RKO (cell line): Measurements from ENCODE around the gene ALPG.
"Not testable (repeated sequence)": the region's sequence is repeated elsewhere in the genome, so short reads cannot be mapped to it uniquely, and the experiment has no call there.

ENCODE experiments used
- DNase-seq: peaks from one replicate; pipeline ENCODE4 v3.0.0-alpha.2; 2016; ENCODE audit warnings: low spot score

ALPG gene

GRCh38 chr2:232377319-232377718 lies 29.3 kb upstream of the ALPG start:
- no peak for DNase-seq

DNA sequence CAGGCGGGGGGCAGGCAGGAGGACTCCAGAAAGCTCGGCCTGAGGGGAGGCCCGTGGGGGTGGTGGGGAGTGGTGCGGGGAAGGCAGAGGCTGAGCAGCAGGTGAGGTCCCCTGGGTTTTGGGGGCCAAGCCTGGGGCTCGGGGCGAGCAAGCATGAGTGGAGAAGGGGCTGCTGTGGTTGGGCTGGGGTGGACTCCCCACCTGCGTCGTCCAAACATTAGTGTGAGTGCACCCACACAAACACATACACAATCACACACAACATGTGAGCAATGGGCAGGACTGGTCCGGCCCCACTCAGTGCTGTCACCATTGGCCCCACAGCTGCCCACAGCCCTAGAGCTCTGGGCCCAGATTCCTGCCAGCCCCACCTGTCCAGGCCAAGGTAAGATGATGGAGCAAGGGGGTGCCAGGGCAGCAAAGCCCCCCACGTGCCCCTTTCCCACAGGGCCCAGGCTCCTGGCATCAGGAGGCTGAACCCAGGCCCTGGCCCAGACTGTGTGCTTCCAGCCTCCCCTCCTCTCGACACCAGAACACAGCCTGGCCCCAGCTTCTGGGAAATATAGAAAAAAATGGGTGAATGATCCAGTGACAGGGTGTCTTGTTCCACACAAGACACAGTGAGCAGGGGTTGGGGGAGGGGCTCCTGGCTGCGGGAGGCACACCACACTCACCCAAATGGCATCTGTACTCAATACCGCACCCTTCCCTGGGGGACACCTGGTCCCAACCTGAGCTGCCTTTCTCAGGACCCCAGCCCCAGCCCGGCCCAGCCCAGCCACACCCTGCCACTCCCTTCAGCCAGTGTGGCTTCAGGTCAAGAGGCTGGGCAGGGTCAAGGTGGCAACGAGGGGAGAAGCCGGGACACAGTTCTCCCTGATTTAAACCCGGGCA lies 28.6 kb upstream of the ALPG start:
- no peak for DNase-seq

DNA sequence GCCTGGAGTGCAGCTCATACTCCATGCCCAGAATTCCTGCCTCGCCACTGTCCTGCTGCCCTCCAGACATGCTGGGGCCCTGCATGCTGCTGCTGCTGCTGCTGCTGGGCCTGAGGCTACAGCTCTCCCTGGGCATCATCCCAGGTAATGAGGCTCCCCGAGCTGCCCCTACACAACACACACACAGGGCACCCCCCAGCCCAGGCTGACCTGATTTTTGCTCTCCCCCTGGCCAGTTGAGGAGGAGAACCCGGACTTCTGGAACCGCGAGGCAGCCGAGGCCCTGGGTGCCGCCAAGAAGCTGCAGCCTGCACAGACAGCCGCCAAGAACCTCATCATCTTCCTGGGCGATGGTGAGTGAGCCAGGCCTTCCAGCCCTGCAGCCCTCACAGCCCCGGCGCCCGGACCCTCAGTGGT lies 27.9 kb upstream of the ALPG start, which contains the start of gene ALPP:
Gene ALPP, plus strand, starts transcription at position 17 of the 417 bp plus-strand sequence. Its CDS starts 52 bp downstream, at position 69.
- DNase-seq, result not testable (repeated sequence)

DNA sequence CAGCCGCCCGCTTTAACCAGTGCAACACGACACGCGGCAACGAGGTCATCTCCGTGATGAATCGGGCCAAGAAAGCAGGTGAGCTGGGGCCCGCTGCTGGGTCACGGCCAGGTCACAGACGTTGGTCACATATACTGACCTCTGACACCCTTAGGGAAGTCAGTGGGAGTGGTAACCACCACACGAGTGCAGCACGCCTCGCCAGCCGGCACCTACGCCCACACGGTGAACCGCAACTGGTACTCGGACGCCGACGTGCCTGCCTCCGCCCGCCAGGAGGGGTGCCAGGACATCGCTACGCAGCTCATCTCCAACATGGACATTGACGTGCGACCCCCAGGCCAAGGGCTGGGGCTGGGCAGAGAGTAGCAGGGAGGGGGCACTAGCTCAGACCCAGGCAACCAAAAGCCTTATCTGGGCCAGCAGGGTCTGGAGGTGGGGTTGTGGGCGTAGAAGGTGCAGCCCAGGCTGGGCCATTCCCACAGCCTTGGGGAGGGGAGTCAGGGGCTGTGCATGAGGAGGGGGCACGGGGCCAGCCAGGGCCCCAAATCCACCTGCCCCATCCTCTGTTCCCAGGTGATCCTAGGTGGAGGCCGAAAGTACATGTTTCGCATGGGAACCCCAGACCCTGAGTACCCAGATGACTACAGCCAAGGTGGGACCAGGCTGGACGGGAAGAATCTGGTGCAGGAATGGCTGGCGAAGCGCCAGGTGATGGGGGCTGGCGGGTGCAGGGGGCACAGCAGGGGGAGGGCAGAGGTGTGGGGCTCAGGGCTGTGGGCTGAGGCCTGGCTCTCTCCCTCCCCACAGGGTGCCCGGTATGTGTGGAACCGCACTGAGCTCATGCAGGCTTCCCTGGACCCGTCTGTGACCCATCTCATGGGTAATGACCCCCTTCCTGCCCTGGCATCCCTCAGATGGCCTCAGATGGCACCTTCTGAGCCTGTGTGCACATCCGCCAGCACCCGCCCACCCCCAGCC lies 26.7 kb upstream of the ALPG start:
- not testable (repeated sequence) for DNase-seq

- DNase-seq, result not testable (repeated sequence)
Observed at GRCh38 chr2:232381204-232382031, 25.2 kb upstream of the ALPG start.

DNA sequence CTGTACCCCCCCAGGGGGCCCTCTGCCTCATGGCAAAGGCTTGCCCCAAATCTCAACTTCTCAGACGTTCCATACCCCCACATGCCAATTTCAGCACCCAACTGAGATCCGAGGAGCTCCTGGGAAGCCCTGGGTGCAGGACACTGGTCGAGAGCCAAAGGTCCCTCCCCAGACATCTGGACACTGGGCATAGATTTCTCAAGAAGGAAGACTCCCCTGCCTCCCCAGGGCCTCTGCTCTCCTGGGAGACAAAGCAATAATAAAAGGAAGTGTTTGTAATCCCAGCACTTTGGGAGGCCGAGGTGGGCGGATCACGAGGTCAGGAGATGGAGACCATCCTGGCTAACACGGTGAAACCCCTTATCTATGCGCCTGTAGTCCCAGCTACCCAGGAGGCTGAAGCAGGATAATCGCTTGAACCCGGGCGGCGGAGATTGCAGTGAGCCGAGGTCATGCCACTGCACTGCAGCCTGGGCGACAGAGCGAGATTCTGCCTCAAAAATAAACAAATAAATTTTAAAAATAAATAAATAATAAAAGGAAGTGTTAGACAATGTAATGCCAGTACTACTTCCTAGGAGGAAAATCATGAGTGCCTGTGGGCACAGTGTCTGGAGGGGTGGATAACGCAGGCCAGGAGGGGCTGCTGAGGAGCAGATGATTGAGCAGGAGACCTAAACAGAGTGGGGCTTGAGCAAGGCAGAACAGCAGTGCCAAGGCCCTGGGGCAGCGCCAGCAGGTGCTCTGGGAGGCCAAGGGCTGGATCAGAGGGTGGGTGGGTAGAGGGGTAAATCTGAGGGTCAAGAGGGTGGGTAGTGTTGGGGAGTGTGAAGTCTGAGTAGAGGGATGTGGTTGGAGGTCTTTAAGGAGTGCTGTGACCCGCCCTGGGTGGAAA lies 24.1 kb upstream of the ALPG start:
- DNase-seq, result no peak

DNA sequence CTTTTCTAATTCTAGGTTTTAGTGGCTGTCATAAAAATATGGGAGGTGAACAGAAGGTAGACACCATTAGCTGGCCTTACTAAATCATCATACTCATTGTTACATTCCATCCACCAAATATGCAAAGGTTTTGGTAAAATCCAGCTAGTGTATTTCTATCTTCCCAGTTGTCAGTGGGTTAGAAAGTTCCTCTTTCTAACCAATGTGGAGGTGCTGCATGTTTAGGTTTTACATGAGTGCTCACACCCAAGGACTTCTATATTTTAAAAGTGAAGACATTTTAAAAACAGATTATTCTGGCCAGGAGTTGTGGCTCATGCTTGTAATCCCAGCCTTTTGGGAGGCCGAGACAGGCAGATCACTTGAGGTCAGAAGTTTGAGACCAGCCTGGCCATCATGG lies 22.2 kb upstream of the ALPG start:
- DNase-seq, result no peak

- DNase-seq, result not testable (repeated sequence)
Observed at GRCh38 chr2:232385058-232385457, 21.6 kb upstream of the ALPG start.

DNA sequence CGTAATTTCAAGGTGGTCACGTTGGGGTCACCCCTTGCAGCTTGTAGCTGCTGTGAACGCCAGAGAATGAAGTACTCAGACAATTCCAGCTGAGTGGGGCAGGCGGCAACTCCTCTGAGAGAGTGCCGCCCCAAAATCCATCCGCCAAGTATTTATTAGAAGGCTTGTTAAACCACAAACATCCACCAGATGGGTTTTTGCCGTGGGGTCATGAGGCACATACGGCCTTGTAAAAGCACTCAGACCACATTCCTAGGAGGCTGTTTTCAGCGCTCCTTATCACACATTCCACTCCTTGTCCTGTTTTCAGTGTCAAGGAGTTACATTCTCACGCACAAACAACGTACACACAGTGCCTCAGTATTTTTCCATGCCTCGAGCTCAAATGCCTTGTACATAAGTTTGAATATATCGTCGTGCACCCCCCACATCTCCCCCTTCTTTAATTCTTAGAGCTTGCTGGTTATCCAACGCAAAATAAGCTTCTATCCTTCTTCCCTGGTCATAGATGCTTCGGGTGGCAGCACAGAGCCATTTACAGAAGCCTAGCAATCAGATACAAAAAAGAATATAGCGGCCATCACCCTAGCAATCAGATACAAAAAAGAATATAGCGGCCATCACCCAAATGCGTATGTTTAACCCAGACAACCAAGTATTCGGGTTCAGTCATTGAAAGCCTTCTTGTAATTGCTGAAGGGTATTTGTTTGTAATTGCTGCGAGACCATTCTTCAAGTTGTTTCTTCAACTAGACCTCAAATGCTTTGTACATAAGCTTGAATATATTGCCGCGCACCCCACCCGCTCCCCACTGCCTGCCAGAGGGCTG lies 20.8 kb upstream of the ALPG start:
- DNase-seq, result no peak

GRCh38 chr2:232386490-232386739 lies 20.2 kb upstream of the ALPG start:
- DNase-seq, result no peak

DNA sequence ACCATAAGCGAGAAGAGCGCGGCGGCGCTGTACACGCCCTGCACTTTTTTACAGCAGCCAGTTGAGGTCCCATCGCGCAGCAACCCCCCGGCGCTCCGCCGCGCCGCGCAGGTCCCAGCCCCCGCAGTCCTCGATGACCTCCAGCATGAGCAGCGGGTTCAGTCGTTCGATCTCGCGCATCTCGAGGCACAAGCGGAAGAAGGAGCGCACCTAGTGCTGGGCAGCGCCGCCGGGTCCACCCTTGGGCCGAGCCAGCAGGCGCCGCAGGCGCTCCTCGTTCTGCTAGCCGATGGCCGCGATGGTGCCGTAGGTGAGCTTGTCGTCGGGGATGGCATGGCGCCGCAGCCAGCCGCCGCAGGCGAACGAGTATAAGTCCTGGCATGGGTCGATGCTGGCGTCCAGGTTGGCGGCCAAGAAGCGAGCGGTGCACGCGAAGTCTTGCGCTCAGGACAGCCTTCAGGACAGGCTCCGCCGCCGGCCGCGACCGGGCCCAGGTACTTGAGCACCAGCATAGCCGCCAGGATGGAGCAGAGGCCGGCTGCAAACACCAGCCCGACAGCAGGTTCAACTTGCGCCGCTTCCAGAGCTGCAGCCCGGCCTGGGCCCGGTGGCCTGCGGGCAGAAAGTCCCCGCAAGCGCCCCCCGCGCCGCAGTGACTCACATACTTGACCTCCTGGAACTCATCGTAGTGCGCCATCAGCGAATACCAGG lies 19.7 kb upstream of the ALPG start:
- no peak for DNase-seq

DNA sequence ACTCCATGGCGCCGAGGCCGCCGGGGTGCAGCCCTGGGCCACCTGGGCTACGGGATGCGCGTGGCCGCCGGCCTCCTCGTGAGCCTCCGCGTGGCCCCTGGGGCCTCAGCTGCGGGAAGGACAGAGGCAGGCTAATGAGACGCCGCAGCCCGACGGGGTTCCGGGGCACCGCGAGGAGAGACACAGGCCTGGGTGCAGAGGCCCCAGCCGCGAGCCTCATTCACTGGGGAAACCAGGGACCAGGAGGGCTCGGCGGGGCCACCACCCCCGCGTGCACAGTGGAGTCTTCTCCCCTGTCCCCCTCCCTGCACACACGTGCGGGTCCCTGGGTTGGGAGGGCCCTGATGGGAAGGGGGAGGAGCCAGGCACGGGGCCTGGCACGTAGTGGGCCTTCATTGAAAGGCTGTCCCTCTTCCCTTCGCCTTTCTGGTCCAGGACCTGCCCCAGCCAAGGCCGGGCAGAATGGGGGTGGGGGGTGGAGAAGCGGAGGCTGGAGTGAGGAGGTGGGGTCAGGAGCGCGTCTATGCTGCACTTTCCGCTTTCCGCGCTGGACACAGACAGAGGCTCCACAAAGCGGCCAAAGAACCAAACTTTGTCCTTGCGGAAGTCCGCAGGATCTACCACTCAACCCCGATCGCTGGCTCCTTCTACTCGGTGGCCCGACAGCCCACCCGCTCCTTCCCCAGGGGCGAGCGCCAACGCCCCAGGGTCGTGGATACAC lies 19.0 kb upstream of the ALPG start:
- DNase-seq, result no peak

DNA sequence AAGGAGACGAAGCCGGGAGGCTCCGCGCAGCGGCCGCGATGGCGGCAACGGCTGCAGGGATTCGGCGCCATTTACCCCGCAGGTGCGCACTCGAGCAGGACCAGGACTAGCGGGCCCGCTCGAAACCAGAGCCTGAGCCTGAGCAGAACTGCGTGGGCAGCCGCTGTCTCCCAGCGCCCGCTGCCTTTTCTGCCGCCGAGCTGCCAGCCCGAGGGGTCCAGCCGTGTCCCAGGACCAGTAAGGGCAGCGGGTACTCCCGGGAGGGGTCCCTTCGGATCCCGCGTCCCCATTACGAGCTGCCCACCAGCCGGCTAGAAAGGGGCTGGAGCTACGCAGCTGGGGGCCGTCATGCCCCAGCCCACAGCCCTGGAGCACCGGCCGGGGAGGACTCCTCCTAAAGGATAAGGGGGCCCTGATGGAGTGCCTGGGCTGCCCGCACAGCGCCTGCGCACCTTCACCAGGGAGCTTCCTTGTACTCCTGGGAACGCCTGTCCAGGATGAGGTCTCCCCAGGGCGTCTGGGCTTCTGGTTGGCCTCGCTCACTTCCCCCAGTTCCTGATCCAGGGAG lies 18.2 kb upstream of the ALPG start:
- DNase-seq, result no peak

DNA sequence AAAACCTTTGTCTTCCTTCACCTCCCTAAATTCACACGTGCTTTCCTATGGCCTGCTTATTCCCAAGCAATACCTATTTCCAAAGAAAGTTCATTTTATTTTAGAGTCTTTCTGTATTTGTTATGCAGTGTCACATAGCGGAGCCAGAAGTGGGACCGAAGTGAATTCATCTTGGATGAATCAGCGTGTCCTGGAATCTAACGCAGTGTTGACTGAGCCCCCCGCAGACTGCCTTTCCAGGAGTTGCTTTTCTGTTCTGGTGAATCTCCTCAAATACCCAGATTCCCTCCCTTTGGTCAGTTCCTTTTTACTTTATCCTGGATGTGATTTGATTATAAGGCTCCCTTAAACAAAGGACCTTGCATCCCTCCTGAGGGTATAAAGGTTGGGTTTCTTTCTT lies 17.3 kb upstream of the ALPG start:
- no peak for DNase-seq

DNA sequence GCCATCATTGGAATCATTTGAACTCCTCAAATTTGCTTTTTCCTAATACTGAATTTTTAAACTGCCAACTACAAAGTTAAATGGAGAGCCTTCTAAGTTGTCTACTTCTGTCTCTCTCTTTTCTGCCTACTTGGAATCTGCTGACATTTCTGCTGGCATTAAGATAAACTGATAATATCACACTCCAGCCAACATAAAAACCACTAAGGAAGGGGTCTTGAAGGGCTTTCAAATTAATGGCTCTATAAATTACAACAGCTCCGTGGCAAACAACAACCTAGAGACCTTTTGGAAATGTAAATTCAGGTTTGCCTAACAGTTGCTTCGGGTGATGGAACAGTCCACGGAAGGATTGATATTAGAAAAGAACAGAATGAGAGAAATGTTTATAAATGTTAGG lies 16.0 kb upstream of the ALPG start:
- no peak for DNase-seq

- DNase-seq, result no peak
Observed at GRCh38 chr2:232393556-232393955, 13.1 kb upstream of the ALPG start.

DNA sequence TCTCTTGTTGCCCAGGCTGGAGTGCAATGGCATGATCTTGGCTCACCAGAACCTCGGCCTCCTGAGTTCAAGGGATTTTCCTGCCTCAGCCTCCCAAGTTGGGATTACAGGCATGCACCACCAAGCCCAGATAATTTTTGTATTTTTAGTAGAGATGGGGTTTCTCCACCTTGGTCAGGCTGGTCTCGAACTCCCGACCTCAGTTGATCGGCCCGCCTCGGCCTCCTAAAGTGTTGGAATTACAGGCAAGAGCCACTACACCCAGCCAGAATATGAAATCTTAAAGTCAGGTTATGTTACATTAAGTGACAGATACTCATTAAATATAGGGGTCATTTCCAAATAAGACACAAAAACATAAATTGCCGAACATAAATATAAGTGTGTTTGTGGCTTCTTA lies 12.2 kb upstream of the ALPG start:
- DNase-seq, result not testable (repeated sequence)

GRCh38 chr2:232395586-232395985 lies 11.1 kb upstream of the ALPG start:
- no peak for DNase-seq
